GM21529 (cell line): ENCODE data around the gene PYGL.
"Not testable (repeated sequence)": the region's sequence is repeated elsewhere in the genome, so short reads cannot be mapped to it uniquely, and the experiment has no call there.

ENCODE experiments used
- ATAC-seq: cut with Tn5 transposase; IDR thresholded peaks from one replicate; pipeline ENCODE4 v1.9.1; 2021; ENCODE audit not compliant: unreplicated experiment

PYGL gene

GRCh38 chr14:50928002-50928635 lies 16.2 kb downstream of the PYGL start:
- no peak for ATAC-seq

GRCh38 chr14:50926851-50927386 lies 17.4 kb downstream of the PYGL start:
- no peak for ATAC-seq

- no peak for ATAC-seq
Observed at GRCh38 chr14:50924843-50925242, 19.4 kb downstream of the PYGL start.

- ATAC-seq: no peak
Observed at GRCh38 chr14:50924236-50924635, 20.0 kb downstream of the PYGL start.

GRCh38 chr14:50922803-50923202 lies 21.5 kb downstream of the PYGL start:
- ATAC-seq: no peak

- ATAC-seq: no peak
Observed at GRCh38 chr14:50920482-50921230, 23.6 kb downstream of the PYGL start.

- ATAC-seq: not testable (repeated sequence)
Observed at GRCh38 chr14:50919524-50919923, 24.8 kb downstream of the PYGL start.

- ATAC-seq: no peak
Observed at GRCh38 chr14:50917449-50917848, 26.8 kb downstream of the PYGL start.

GRCh38 chr14:50910495-50911420 lies 33.5 kb downstream of the PYGL start:
- no peak for ATAC-seq

GRCh38 chr14:50906326-50907065 lies 37.8 kb downstream of the PYGL start:
- ATAC-seq: no peak

GRCh38 chr14:50904719-50905118 lies 39.6 kb downstream of the PYGL start:
- no peak for ATAC-seq

GRCh38 chr14:50901361-50901760 lies 42.9 kb downstream of the PYGL start:
- ATAC-seq: no peak

- ATAC-seq: no peak
Observed at GRCh38 chr14:50897658-50898175, 46.6 kb downstream of the PYGL start.

- ATAC-seq: not testable (repeated sequence)
Observed at GRCh38 chr14:50897005-50897404, 47.3 kb downstream of the PYGL start.

GRCh38 chr14:50896421-50896820 lies 47.9 kb downstream of the PYGL start:
- ATAC-seq: not testable (repeated sequence)

- ATAC-seq: no peak
Observed at GRCh38 chr14:50892255-50892654, 52.0 kb downstream of the PYGL start.

GRCh38 chr14:50887476-50887875 lies 56.8 kb downstream of the PYGL start:
- no peak for ATAC-seq

GRCh38 chr14:50883827-50884197 lies 60.5 kb downstream of the PYGL start:
- no peak for ATAC-seq

GRCh38 chr14:50882932-50883826 lies 61.1 kb downstream of the PYGL start:
- no peak for ATAC-seq
